ENCODE results near the gene THADA. TPM values are rescaled to one million over a fixed set of nuclear protein-coding genes. Genes with fewer than 3 reads are reported as not detected.

THADA gene
- total RNA-seq, 1 donor from 2014 or later, result 32.9 TPM

DNA sequence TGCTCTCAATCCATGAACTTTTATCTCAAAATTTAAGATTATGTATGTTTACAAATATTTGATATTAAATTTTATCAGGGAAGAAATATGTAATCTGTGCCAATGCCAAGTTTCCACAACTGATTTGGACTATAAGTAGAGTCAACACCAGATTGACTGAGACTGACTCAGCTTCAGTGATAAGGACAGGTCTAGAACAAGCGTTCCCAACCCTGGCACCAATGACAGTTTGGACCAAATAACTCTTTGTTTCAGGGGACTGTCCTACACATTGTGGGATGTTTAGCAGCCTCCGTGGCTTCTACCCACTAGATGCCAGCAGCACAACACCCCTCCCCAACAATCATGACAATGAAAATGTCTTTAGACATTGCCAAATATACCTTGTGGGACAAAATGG, 165.3 kb downstream of the THADA start:
- no peak for ATAC-seq

DNA sequence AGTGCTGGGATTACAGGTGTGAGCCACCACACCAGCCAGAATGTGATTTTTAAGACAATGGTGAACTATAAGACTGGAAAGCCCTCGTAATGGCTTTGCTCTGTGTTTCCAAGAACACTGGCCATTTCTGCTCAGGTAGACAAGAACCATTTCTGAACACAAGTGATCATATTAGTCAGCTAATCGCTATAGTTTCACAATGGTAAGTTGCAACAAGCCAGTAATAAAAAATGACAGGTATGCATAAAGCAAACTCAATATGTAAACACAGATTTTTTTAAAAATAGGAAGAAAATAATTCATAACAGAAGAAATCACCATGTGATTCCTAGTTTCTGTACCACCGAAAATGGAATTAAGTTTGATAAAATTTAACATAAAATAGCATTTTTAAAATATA, 166.5 kb downstream of the THADA start:
- no peak for ATAC-seq
- Histone ChIP-seq H3K9me3 (no peaks in the 10 kb centered on the region), H3K27ac (no peak overlapping the region), H3K36me3 (no peaks in the 10 kb centered on the region), H3K4me3 (no peak overlapping the region), H3K4me1 (peaks cover 16% of the 10 kb centered on the region), H3K27me3 (no peaks in the 10 kb centered on the region)
- intact Hi-C loops (cut with DNase I), result no loop called here
- no peak for DNase-seq
- TF ChIP-seq, protein P1, sequence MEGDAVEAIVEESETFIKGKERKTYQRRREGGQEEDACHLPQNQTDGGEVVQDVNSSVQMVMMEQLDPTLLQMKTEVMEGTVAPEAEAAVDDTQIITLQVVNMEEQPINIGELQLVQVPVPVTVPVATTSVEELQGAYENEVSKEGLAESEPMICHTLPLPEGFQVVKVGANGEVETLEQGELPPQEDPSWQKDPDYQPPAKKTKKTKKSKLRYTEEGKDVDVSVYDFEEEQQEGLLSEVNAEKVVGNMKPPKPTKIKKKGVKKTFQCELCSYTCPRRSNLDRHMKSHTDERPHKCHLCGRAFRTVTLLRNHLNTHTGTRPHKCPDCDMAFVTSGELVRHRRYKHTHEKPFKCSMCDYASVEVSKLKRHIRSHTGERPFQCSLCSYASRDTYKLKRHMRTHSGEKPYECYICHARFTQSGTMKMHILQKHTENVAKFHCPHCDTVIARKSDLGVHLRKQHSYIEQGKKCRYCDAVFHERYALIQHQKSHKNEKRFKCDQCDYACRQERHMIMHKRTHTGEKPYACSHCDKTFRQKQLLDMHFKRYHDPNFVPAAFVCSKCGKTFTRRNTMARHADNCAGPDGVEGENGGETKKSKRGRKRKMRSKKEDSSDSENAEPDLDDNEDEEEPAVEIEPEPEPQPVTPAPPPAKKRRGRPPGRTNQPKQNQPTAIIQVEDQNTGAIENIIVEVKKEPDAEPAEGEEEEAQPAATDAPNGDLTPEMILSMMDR (IDR thresholded peaks at IDR 0.05), result no peak

More for the DNA sequence above, 165.3 kb downstream of the THADA start:
- no peaks in the 10 kb centered on the region for H3K27me3 ChIP-seq
- no peak overlapping the region for H3K4me3 ChIP-seq
- H3K36me3 ChIP-seq, result no peaks in the 10 kb centered on the region
- no peak overlapping the region for H3K27ac ChIP-seq
- DNase-seq, result no peak
- peaks cover 16% of the 10 kb centered on the region for H3K4me1 ChIP-seq
- no peaks in the 10 kb centered on the region for H3K9me3 ChIP-seq
- TF ChIP-seq, protein P1 (IDR thresholded peaks at IDR 0.05), result no peak
- intact Hi-C loops (cut with DNase I), result no loop called here

DNA sequence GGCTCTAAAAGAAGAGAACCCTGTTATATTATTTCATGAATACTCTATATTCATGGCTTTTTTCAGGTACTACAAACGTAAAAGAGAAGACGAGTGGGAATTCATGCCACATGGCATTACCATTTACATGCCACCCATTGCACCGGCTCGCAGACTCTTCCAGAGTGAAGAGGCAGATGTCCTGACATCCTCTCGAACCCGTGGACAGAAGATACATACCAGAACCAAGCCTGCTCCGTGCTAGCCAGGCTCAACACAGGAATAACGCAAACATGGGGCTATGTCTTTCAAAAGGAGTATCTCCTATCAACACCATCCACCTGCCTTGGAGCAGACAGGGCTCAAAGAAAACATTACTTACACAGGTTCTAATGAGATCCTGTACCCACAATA, 168.8 kb downstream of the THADA start:
- DNase-seq (no peak), ATAC-seq (no peak)
- TF ChIP-seq, protein P1 (IDR thresholded peaks at IDR 0.05), result no peak
- no peaks in the 10 kb centered on the region for H3K27me3 ChIP-seq
- H3K27ac ChIP-seq, result peak overlapping the region; percentile 45
- H3K4me1 ChIP-seq, result peaks cover 16% of the 10 kb centered on the region
- H3K9me3 ChIP-seq, result no peaks in the 10 kb centered on the region
- no peaks in the 10 kb centered on the region for H3K36me3 ChIP-seq
- intact Hi-C loops (cut with DNase I), result no loop called here
- no peak overlapping the region for H3K4me3 ChIP-seq

DNA sequence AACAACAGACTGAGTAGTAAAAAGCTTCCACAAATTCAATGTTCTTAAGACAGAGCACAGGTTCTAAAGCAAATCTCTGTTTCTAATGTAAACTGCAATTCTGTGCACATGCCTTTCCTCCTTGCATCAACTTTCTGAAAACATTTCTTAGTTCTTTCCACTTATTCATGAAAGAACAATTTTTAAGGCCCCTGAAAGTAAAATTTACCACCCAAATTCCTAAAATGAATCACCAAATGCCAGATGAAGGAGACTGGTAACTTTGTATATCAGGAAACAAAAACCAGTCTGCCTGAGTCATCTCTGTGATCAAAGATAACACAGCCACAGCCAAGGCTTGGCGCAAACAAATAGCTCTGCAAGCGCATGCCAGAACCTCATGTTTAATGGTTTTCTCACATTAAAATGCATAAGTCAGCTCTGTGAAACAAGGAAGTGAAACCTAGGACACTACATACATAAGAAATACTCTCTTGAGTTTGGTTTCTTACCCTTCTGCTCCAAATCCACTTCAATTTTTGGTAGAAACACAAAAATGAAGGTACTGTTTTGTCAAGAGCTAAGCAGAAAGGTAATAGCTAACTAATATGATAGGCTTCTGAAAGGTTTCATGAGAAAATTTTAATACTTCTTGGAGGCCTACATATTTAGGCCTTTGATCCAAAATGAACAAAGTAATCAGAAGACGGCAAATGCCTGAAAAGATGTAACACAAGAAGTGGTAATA, 169.4 kb downstream of the THADA start:
- Histone ChIP-seq H3K27ac (peak overlapping the region; percentile 45), H3K36me3 (no peaks in the 10 kb centered on the region), H3K27me3 (no peaks in the 10 kb centered on the region), H3K4me1 (peaks cover 16% of the 10 kb centered on the region), H3K9me3 (no peaks in the 10 kb centered on the region), H3K4me3 (no peak overlapping the region)
- DNase-seq (no peak), ATAC-seq (peak; percentile 91)
- intact Hi-C loops (cut with DNase I), result no loop called here
- TF ChIP-seq, protein P1 (IDR thresholded peaks at IDR 0.05), result no peak

- DNase-seq (no peak), ATAC-seq (no peak)
- Histone ChIP-seq H3K36me3 (no peaks in the 10 kb centered on the region), H3K27me3 (no peaks in the 10 kb centered on the region), H3K9me3 (no peaks in the 10 kb centered on the region), H3K4me3 (no peak overlapping the region), H3K4me1 (peaks cover 16% of the 10 kb centered on the region), H3K27ac (no peak overlapping the region)
- intact Hi-C loops (cut with DNase I), result no loop called here
- TF ChIP-seq, protein P1 (IDR thresholded peaks at IDR 0.05), result no peak
These were observed 170.2 kb downstream of the THADA start for GRCh38 chr2:43425659-43426058.
